Right lobe of liver (tissue), 4 donors: ENCODE data around the gene FAM163B.

Experiments used
- POLR2A ChIP-seq: fragments of 450-650 bp; IDR thresholded peaks from one replicate; pipeline ENCODE4 v1.6.1; 2017; ENCODE audit warnings: antibody characterized with exemption, mild to moderate bottlenecking
- TF ChIP-seq, protein P1 (sequence below), 4 donors: fragments of 200-600 bp in 3 of 4; fragments of 450-650 bp in 1 of 4; IDR thresholded peaks; one replicate each; pipeline versions ENCODE4 v1.5.1 to v1.8.0; 2016 to 2022; ENCODE audit warnings: antibody characterized with exemption in 4 of 4, mild to moderate bottlenecking in 2 of 4
- donor health status: DM: no; HTN: no; CAD: no.
- donor health status: DM: no; HTN: no; CAD: no.
- donor health status: DM: no; HTN: yes; CAD: no.

DNA sequence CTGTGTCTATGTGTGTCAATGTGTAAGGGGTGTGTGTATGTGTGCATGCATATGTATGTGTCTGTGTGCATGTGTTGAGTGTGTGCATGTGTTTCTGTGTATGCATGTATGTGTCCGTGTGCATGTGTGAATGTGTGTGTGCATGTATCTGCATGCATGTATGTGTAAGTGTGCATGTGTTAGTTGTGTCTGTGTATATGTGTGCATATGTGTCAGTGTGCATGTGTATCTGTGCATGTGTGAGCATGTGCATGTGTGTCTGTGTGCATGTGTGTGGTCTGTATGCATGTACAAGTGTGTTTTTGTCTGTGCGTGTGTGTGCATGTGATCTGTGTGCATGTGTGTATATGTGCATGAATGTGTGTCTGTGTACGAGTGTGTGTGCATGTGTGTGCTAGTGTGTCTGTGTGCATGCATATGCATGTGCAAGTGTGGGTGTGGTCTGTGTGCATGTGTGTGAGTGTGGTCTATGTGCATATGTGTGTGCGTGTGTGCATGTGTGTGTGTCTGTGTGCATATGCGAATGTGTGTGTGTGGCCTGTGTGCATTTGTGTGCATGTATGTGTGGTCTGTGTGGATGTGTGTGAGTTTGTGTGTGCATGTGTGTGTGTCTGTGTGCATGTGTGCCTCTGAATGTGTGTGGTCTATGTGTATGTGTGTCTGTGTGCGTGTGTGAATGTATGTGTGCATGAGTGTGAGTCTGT lies 9.6 kb downstream of the FAM163B start:
- TF ChIP-seq, protein P1, sequence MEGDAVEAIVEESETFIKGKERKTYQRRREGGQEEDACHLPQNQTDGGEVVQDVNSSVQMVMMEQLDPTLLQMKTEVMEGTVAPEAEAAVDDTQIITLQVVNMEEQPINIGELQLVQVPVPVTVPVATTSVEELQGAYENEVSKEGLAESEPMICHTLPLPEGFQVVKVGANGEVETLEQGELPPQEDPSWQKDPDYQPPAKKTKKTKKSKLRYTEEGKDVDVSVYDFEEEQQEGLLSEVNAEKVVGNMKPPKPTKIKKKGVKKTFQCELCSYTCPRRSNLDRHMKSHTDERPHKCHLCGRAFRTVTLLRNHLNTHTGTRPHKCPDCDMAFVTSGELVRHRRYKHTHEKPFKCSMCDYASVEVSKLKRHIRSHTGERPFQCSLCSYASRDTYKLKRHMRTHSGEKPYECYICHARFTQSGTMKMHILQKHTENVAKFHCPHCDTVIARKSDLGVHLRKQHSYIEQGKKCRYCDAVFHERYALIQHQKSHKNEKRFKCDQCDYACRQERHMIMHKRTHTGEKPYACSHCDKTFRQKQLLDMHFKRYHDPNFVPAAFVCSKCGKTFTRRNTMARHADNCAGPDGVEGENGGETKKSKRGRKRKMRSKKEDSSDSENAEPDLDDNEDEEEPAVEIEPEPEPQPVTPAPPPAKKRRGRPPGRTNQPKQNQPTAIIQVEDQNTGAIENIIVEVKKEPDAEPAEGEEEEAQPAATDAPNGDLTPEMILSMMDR (IDR thresholded peaks at IDR 0.05), result no peak
- TF ChIP-seq POLR2A, result no peak
